ENCODE results near the gene OTULIN. TPM values are rescaled to one million over a fixed set of nuclear protein-coding genes. Genes with fewer than 3 reads are reported as not detected.

OTULIN gene
- total and polyA plus RNA-seq, 2 of the 13 experiments (the other 11 are each of a cell fraction or from before 2014, with no cell fraction given) = 7.0 to 34.8 TPM

DNA sequence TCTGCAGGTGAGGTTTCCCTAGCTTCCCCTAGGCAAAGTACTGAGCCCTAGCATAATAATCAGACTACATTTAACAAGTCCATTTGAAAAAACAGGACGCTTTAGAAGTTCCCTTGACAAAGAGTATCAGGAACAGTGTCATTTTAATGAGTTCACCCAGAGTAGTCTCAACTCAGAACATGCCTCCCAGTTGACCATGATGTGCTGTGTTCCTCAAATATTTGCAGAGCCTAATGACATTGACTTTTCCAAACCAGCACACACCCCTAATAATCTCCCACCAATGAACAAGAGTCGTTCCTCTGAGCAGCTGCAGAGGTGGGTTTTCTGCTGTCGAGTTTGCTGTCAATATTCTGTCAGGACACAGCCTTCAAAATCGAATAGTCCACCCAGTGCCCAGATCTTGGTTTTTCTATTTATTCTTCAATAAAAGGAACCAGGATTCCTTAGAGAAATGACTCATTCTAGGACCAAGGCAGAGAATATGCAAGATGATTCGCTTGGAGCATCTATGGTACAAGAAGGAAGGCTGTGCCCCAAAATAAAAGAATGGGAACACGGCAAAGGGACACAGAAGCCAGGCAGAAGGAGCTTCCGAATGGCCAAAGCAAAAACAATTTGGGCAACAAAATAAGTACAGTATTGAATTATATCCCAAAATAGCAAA lies 57.6 kb downstream of the OTULIN start:
- no peaks in the 10 kb centered on the region for H3K27me3 ChIP-seq (ENCODE audit: control insufficient read depth in 1 of 2, insufficient read depth in 2 of 2, low read length in 2 of 2)
- DNase-seq (ENCODE audit: low spot score) (peak; percentile 29), ATAC-seq (peak; percentile 68), FAIRE-seq (peak; percentile 30)
- no peak overlapping the region for H3K27ac ChIP-seq (ENCODE audit: extremely low read length, insufficient read depth, low read length)
- H3K4me1 ChIP-seq (ENCODE audit: insufficient read depth, low read length) = peaks cover 20% of the 10 kb centered on the region; the same call in 1 of the 2 replicates
- ChIA-PET POLR2A (no interaction called here), CTCF (ENCODE audit: low intra/inter-chr PET ratio, low total read pairs) (no interaction called here)
- no peak overlapping the region for H3K9ac ChIP-seq (ENCODE audit: insufficient read depth, low read depth, low read length)
- no peaks in the 10 kb centered on the region for H4K20me1 ChIP-seq (ENCODE audit: insufficient read depth, low read length)
- BruUV-seq (replicated peaks) = no TSS peak
- H3K4me3 ChIP-seq (replicated peaks in 1 of 3; ENCODE audit: insufficient read depth in 1 of 3, low read depth in 2 of 3, low read length in 3 of 3) = no peak overlapping the region
- no peaks in the 10 kb centered on the region for H3K79me2 ChIP-seq (ENCODE audit: insufficient read depth, low read length)
- in situ Hi-C loops (cut with HindIII; ENCODE audit: extremely low pct_ligation_motif_present, low pct_unique_long_range_greater_than_20kb) = no loop called here
- no peak overlapping the region for H2AFZ ChIP-seq (ENCODE audit: low read length)
- H3K9me3 ChIP-seq (ENCODE audit: low read length) = no peaks in the 10 kb centered on the region
- WGBS (ENCODE audit: low lambda C conversion rate) = 70% methylated on average over 7 of the region's 7 CpGs
- no peak overlapping the region for H3K4me2 ChIP-seq (ENCODE audit: low read depth, low read length)
- intact Hi-C loops (cut with micrococcal nuclease; ENCODE audit: unreplicated experiment) = no loop called here
- TF ChIP-seq ZNF136 (CRISPR knock-in tag; IDR thresholded peaks at IDR 0.05; ENCODE audit: low read depth) (no peak), RFX5 (IDR thresholded peaks at IDR 0.05; ENCODE audit: low read depth, low read length) (no peak), ISL2 (CRISPR knock-in tag; IDR thresholded peaks at IDR 0.05) (no peak), MTF1 (CRISPR knock-in tag; IDR thresholded peaks at IDR 0.05) (no peak), ZNF879 (CRISPR knock-in tag; IDR thresholded peaks at IDR 0.05) (no peak), ZNF331 (CRISPR knock-in tag; IDR thresholded peaks at IDR 0.05) (no peak), DNMT3B (CRISPR knock-in tag; conservative IDR thresholded peaks at IDR 0.05) (no peak), PAX8 (CRISPR knock-in tag; IDR thresholded peaks at IDR 0.05; ENCODE audit: borderline replicate concordance) (no peak), ZNF780A (CRISPR knock-in tag; IDR thresholded peaks at IDR 0.05) (no peak), CCAR2 (optimal IDR thresholded peaks at IDR 0.05; ENCODE audit: low read depth, low read length) (no peak), ZNF484 (CRISPR knock-in tag; IDR thresholded peaks at IDR 0.05; ENCODE audit: borderline replicate concordance, low read depth) (no peak), HNF4G (IDR thresholded peaks at IDR 0.05; ENCODE audit: borderline replicate concordance, low read depth, low read length) (no peak), HNF4G (CRISPR knock-in tag; IDR thresholded peaks at IDR 0.05; ENCODE audit: borderline replicate concordance, low read depth) (no peak), ZNF547 (CRISPR knock-in tag; IDR thresholded peaks at IDR 0.05) (no peak)
- TF ChIP-seq, protein P1, sequence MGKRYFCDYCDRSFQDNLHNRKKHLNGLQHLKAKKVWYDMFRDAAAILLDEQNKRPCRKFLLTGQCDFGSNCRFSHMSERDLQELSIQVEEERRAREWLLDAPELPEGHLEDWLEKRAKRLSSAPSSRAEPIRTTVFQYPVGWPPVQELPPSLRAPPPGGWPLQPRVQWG (CRISPR knock-in tag; IDR thresholded peaks at IDR 0.05; ENCODE audit: borderline replicate concordance, low read depth) = no peak
- TF ChIP-seq, protein P2, sequence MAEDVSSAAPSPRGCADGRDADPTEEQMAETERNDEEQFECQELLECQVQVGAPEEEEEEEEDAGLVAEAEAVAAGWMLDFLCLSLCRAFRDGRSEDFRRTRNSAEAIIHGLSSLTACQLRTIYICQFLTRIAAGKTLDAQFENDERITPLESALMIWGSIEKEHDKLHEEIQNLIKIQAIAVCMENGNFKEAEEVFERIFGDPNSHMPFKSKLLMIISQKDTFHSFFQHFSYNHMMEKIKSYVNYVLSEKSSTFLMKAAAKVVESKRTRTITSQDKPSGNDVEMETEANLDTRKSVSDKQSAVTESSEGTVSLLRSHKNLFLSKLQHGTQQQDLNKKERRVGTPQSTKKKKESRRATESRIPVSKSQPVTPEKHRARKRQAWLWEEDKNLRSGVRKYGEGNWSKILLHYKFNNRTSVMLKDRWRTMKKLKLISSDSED (CRISPR knock-in tag; IDR thresholded peaks at IDR 0.05) = no peak
- TF ChIP-seq, protein P3, sequence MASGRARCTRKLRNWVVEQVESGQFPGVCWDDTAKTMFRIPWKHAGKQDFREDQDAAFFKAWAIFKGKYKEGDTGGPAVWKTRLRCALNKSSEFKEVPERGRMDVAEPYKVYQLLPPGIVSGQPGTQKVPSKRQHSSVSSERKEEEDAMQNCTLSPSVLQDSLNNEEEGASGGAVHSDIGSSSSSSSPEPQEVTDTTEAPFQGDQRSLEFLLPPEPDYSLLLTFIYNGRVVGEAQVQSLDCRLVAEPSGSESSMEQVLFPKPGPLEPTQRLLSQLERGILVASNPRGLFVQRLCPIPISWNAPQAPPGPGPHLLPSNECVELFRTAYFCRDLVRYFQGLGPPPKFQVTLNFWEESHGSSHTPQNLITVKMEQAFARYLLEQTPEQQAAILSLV (CRISPR knock-in tag; IDR thresholded peaks at IDR 0.05; ENCODE audit: borderline replicate concordance) = no peak
- TF ChIP-seq, protein P4, sequence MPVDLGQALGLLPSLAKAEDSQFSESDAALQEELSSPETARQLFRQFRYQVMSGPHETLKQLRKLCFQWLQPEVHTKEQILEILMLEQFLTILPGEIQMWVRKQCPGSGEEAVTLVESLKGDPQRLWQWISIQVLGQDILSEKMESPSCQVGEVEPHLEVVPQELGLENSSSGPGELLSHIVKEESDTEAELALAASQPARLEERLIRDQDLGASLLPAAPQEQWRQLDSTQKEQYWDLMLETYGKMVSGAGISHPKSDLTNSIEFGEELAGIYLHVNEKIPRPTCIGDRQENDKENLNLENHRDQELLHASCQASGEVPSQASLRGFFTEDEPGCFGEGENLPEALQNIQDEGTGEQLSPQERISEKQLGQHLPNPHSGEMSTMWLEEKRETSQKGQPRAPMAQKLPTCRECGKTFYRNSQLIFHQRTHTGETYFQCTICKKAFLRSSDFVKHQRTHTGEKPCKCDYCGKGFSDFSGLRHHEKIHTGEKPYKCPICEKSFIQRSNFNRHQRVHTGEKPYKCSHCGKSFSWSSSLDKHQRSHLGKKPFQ (CRISPR knock-in tag; IDR thresholded peaks at IDR 0.05; ENCODE audit: insufficient replicate concordance) = no peak
- TF ChIP-seq, protein P5, sequence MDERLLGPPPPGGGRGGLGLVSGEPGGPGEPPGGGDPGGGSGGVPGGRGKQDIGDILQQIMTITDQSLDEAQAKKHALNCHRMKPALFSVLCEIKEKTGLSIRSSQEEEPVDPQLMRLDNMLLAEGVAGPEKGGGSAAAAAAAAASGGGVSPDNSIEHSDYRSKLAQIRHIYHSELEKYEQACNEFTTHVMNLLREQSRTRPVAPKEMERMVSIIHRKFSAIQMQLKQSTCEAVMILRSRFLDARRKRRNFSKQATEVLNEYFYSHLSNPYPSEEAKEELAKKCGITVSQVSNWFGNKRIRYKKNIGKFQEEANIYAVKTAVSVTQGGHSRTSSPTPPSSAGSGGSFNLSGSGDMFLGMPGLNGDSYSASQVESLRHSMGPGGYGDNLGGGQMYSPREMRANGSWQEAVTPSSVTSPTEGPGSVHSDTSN (CRISPR knock-in tag; IDR thresholded peaks at IDR 0.05) = no peak
- peaks cover 10 to 26% of the 10 kb centered on the region in 2 experiments; a peak in 4 of 5 replicates for H3K36me3 ChIP-seq (replicated peaks in 1 of 2; ENCODE audit: control insufficient read depth in 1 of 2, insufficient read depth in 2 of 2, low read length in 2 of 2)

All from HepG2 (cell line).